GM18502 (cell line): Measurements from ENCODE around the gene ZFAND3.

ENCODE experiments used
- ATAC-seq: cut with Tn5 transposase; IDR thresholded peaks from one replicate; pipeline ENCODE4 v1.9.1; 2021; ENCODE audit warnings: mild to moderate bottlenecking; ENCODE audit not compliant: unreplicated experiment, poor library complexity

The ZFAND3 gene

GRCh38 chr6:37794825-37795224 is 24.7 kb upstream of the ZFAND3 start:
- ATAC-seq, result no peak

- no peak for ATAC-seq
Observed at GRCh38 chr6:37798436-37799262, 20.9 kb upstream of the ZFAND3 start.

GRCh38 chr6:37799263-37799644 is 20.3 kb upstream of the ZFAND3 start:
- no peak for ATAC-seq

GRCh38 chr6:37800703-37801604 is 18.6 kb upstream of the ZFAND3 start:
- ATAC-seq, result no peak

- no peak for ATAC-seq
Observed at GRCh38 chr6:37801605-37801940, 18.0 kb upstream of the ZFAND3 start.

GRCh38 chr6:37802810-37803209 is 16.7 kb upstream of the ZFAND3 start:
- ATAC-seq, result no peak

GRCh38 chr6:37804586-37804985 is 14.9 kb upstream of the ZFAND3 start:
- no peak for ATAC-seq

- ATAC-seq, result no peak
Observed at GRCh38 chr6:37806213-37806612, 13.3 kb upstream of the ZFAND3 start.

GRCh38 chr6:37807656-37808055 is 11.9 kb upstream of the ZFAND3 start:
- no peak for ATAC-seq

GRCh38 chr6:37809197-37809543 is 10.4 kb upstream of the ZFAND3 start:
- ATAC-seq, result no peak

- no peak for ATAC-seq
Observed at GRCh38 chr6:37812841-37813240, 6.7 kb upstream of the ZFAND3 start.

- ATAC-seq, result no peak
Observed at GRCh38 chr6:37814374-37814773, 5.2 kb upstream of the ZFAND3 start.

- ATAC-seq, result no peak
Observed at GRCh38 chr6:37816599-37817375, 2.7 kb upstream of the ZFAND3 start.

- peak; percentile 69 for ATAC-seq
Observed at GRCh38 chr6:37818536-37819176, 871 bp upstream of the ZFAND3 start.

- ATAC-seq, result no peak
Observed at GRCh38 chr6:37819802-37820717, 533 bp downstream of the ZFAND3 start.

GRCh38 chr6:37820718-37821079 is 1.2 kb downstream of the ZFAND3 start:
- no peak for ATAC-seq

GRCh38 chr6:37821446-37821845 is 1.9 kb downstream of the ZFAND3 start:
- ATAC-seq, result no peak

- ATAC-seq, result no peak
Observed at GRCh38 chr6:37822851-37823682, 3.5 kb downstream of the ZFAND3 start.

- no peak for ATAC-seq
Observed at GRCh38 chr6:37824170-37824569, 4.6 kb downstream of the ZFAND3 start.
